GM12864 (cell line): ENCODE data around the gene TAS1R1.

Source experiments
- DNase-seq: peaks from one replicate; pipeline ENCODE4 v3.0.0-alpha.2; 2011; ENCODE audit warnings: low read depth
- H3K4me3 ChIP-seq: 2 replicates; pipeline ENCODE4 v1.5.1; 2011; ENCODE audit warnings: mild to moderate bottlenecking, low read depth, low read length, control low read depth
- TF ChIP-seq, protein P1 (sequence below): IDR thresholded peaks from 2 replicates; pipeline ENCODE4 v1.5.1; 2011; ENCODE audit warnings: low read depth, mild to moderate bottlenecking, moderate library complexity, low read length, control low read depth, inconsistent platforms; ENCODE audit errors: missing control alignments

The TAS1R1 gene

DNA sequence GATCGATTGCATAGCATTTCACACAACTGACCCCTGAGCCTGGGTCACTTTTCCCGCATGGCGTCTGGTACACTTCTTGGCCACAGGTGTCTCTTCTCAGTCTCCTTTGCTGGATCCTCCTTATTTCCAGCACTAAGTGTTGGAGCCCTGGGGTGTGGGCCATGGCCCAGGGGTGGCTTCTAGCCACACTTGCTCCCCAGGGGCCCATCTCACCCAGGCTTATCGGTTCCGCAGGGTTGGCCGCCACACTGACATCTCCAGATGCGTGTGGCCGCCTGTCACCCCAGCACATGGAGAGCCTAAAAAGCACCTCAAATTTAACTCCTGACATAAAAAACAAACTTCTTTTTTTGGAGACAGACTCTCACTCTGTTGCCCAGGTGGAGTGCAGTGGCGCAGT, 71.9 kb downstream of the TAS1R1 start:
- H3K4me3 ChIP-seq = no peak overlapping the region
- TF ChIP-seq, protein P1, sequence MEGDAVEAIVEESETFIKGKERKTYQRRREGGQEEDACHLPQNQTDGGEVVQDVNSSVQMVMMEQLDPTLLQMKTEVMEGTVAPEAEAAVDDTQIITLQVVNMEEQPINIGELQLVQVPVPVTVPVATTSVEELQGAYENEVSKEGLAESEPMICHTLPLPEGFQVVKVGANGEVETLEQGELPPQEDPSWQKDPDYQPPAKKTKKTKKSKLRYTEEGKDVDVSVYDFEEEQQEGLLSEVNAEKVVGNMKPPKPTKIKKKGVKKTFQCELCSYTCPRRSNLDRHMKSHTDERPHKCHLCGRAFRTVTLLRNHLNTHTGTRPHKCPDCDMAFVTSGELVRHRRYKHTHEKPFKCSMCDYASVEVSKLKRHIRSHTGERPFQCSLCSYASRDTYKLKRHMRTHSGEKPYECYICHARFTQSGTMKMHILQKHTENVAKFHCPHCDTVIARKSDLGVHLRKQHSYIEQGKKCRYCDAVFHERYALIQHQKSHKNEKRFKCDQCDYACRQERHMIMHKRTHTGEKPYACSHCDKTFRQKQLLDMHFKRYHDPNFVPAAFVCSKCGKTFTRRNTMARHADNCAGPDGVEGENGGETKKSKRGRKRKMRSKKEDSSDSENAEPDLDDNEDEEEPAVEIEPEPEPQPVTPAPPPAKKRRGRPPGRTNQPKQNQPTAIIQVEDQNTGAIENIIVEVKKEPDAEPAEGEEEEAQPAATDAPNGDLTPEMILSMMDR = no peak
- DNase-seq = no peak

- no peak overlapping the region for H3K4me3 ChIP-seq
- TF ChIP-seq, protein P1 = no peak
- no peak for DNase-seq
These were observed 72.9 kb downstream of the TAS1R1 start for GRCh38 chr1:6627841-6628545.

DNA sequence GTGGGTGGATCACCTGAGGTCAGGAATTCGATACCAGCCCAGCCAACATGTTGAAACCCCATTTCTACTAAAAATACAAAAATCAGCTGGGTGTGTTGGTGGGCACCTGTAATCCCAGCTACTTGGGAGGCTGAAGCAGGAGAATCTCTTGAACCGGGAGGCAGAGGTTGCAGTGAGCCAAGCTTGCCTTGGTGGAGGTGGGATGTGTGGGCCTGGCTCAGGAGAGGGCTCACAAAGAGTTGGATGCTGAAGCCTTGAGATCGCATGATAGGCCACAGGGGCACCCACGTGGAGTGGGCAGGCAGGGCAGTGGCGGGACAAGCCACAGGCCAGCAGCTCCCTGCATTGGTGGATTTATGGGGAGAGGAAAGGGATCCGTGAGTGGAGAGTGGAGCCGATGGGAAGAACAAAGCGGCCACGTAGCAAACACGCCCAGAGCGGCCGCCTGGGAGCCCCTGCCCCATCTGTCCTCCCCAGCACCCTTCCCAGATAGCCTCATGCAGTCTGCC, 73.9 kb downstream of the TAS1R1 start:
- TF ChIP-seq, protein P1 = no peak
- no peak overlapping the region for H3K4me3 ChIP-seq
- DNase-seq = no peak
